Loucy (cell line): ENCODE measurements around the gene GPHN.

ENCODE experiments used
- EZH2phosphoT487 ChIP-seq: fragments of 200-600 bp; IDR thresholded peaks from 2 replicates; pipeline ENCODE4 v1.6.1; 2018; ENCODE audit warnings: antibody characterized with exemption, mild to moderate bottlenecking, moderate library complexity, borderline replicate concordance
- TF ChIP-seq, protein P1 (sequence below): fragments of 200-600 bp; sonication (generic); conservative IDR thresholded peaks from 2 replicates; pipeline ENCODE4 v1.5.1; 2014; ENCODE audit warnings: mild to moderate bottlenecking, antibody characterized with exemption, low read length

DNA sequence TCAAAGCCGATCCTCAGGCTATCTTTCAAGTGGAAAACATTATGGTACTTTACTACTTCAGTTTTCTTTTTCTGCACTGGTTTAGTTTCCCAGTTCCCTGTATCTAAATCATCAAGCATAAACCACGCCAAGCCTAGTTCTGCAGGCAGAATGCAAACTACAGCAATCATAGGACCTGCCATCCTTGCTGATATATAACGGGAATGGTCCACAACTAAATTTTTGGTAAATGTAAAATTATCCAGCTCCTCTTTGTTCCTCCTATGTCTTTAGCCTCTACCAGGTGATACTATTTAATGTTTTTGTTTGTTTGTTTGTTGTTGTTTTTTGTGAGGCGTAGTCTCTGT lies 714.0 kb downstream of the GPHN start:
- TF ChIP-seq, protein P1, sequence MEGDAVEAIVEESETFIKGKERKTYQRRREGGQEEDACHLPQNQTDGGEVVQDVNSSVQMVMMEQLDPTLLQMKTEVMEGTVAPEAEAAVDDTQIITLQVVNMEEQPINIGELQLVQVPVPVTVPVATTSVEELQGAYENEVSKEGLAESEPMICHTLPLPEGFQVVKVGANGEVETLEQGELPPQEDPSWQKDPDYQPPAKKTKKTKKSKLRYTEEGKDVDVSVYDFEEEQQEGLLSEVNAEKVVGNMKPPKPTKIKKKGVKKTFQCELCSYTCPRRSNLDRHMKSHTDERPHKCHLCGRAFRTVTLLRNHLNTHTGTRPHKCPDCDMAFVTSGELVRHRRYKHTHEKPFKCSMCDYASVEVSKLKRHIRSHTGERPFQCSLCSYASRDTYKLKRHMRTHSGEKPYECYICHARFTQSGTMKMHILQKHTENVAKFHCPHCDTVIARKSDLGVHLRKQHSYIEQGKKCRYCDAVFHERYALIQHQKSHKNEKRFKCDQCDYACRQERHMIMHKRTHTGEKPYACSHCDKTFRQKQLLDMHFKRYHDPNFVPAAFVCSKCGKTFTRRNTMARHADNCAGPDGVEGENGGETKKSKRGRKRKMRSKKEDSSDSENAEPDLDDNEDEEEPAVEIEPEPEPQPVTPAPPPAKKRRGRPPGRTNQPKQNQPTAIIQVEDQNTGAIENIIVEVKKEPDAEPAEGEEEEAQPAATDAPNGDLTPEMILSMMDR = no peak
- no peak for TF ChIP-seq EZH2phosphoT487
